GDM1 (cell line): ENCODE measurements around the gene ZC3H18.

Experiments
- DNase-seq: peaks from one replicate; lab custom pipeline; 2025; lab: John Stamatoyannopoulos, UW

The ZC3H18 gene

GRCh38 chr16:88552166-88552565 is 18.0 kb upstream of the ZC3H18 start:
- DNase-seq, result no peak

- no peak for DNase-seq
Observed at GRCh38 chr16:88552815-88553214, 17.4 kb upstream of the ZC3H18 start.

- DNase-seq, result no peak
Observed at GRCh38 chr16:88553739-88554138, 16.5 kb upstream of the ZC3H18 start.

GRCh38 chr16:88554711-88555264 is 15.4 kb upstream of the ZC3H18 start:
- no peak for DNase-seq

- no peak for DNase-seq
Observed at GRCh38 chr16:88556294-88556988, 13.8 kb upstream of the ZC3H18 start.

GRCh38 chr16:88558457-88559442 is 11.5 kb upstream of the ZC3H18 start:
- no peak for DNase-seq

- no peak for DNase-seq
Observed at GRCh38 chr16:88560714-88561484, 9.3 kb upstream of the ZC3H18 start.

- no peak for DNase-seq
Observed at GRCh38 chr16:88561485-88562359, 8.5 kb upstream of the ZC3H18 start.

GRCh38 chr16:88566158-88566557 is 4.0 kb upstream of the ZC3H18 start:
- DNase-seq, result no peak

GRCh38 chr16:88568710-88569613 is 1.2 kb upstream of the ZC3H18 start:
- no peak for DNase-seq

- DNase-seq, result no peak
Observed at GRCh38 chr16:88569614-88569984, 604 bp upstream of the ZC3H18 start.

- DNase-seq, result no peak
Observed at GRCh38 chr16:88570691-88571092, 489 bp downstream of the ZC3H18 start.

- no peak for DNase-seq
Observed at GRCh38 chr16:88575251-88575650, 5.0 kb downstream of the ZC3H18 start.

GRCh38 chr16:88576307-88576706 is 6.1 kb downstream of the ZC3H18 start:
- no peak for DNase-seq

- no peak for DNase-seq
Observed at GRCh38 chr16:88577166-88577565, 7.0 kb downstream of the ZC3H18 start.

- no peak for DNase-seq
Observed at GRCh38 chr16:88578446-88579313, 8.5 kb downstream of the ZC3H18 start.

GRCh38 chr16:88580371-88580770 is 10.2 kb downstream of the ZC3H18 start:
- DNase-seq, result no peak

- DNase-seq, result no peak
Observed at GRCh38 chr16:88581033-88581432, 10.8 kb downstream of the ZC3H18 start.
